ENCODE results near the gene ATP9A.
"Not testable (repeated sequence)": the region's sequence is repeated elsewhere in the genome, so short reads cannot be mapped to it uniquely, and the experiment has no call there.

ATP9A gene

DNA sequence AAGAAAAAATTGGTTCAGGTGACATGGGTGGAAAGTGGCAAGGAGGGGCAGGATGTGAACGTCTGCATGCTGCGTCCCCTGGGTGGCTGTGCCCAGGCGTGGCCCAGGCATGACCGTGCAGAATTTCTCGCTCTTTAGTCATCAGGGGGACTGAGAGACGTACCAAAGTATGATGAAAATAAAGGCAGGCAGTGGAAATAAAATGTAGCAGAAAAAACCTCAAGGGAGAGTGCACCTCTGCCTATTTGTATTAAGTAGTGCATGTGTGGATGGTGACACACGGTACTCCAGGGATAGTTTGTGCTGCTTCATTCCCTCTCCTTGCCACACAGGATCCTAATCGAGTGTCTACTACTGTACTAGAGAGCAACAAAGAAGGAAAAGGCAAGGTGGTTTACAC, 81.1 kb downstream of the ATP9A start:
- DNase-seq, result no peak

DNA sequence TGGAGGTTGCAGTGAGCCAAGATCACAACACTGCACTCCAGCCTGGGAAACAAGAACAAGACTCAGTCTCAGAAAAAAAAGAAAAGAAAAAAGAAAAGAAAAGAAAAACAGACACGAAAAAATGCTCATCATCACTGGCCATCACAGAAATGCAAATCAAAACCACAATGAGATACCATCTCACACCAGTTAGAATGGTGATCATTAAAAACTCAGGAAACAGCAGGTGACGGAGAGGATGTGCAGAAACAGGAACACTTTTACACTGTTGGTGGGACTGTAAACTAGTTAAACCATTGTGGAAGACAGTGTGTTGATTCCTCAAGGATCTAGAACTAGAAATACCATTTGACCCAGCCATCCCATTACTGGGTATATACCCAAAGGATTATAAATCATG, 82.7 kb downstream of the ATP9A start:
- not testable (repeated sequence) for DNase-seq

DNA sequence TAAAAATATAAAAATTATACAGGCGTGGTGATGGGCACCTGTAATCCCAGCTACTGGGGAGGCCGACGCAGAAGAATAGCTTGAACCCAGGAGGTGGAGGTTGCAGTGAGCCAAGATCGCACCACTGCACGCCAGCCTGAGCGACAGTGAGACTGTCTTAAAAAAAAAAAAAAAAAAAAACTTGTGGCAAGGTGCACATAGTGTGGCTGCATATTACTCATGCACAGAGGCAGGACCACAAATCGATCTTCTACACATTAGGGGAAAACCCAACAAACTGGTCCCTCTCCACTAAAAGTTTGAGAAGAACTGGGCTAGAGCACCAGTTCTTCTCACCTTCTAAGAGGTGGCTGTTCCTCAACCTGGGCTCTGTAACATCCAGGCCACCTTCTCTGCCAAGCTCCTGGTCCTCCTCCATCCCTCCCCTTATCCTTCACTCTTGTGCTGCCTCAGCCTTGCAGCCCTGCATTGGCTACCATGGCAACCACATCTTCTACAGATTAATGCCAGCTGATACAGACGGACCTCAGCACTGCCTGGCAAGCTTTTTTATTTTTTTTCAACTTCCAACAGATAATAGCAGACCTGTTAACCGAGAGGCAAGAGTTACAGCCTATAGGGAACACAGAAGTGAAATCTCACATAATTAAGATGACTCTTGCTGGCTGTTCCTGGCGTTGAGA, 88.0 kb downstream of the ATP9A start:
- no peak for DNase-seq

DNA sequence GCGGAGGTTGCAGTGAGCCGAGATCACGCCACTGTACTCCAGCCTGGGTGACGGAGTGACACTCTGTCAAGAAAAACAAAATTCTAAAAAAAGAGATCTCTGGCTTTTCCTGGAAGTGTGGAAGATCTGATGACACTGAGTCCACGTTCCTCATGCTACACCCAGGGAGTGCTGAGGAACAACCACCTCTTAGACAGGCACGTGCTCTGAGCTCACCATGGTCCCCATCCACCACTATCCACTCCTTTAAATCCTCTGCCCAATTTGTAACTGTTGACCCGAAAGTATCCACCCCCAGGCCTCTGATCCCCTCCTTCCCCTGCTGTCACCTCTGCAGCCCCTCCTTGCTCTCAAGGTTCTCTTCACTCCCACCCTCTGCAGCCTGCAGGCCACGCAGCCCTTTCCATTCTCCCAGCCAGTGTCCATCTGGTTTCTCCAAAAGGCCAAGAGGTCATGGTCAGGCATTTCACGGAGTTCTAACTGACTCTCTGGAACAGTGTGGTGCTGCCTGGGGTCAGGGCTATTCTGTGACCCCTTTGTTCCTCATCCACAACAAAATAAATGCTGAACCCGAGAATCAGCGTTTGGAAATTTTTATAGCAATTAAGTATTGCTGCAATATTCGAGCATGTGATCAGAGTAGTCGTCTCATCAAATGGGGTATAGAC, 88.8 kb downstream of the ATP9A start:
- DNase-seq, result no peak

DNA sequence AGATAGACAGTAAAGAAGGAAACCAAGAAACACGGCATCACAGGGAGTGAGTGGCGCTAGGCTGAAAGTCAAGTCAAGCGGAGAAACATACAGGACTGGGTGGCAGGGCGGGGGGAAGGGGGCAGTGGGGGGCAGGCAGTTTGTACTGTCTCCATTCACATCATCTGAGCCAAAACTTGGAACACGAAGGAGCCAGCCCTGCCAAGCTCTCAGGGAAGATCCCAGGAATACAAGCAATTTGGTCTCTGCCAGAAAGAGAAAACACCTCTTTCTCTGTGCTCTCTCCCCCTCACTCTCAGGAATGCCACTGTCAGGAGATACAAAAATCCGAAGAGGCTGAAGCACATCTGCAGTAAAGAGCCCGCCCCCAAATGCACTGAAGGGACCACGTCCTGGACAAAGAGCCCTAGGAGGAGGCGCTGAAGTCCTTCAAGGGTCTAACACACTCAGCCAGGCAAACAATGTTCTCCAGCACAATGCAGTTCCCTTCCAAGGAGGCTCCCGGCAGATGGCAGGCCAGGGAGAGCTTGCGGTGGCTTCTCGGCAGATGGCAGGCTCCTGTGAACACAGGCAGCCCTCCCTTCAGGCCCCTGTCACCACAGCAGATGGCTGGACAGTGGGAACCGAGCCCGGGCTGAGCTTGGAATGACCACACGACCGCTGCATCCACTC, 90.0 kb downstream of the ATP9A start:
- DNase-seq, result no peak

DNA sequence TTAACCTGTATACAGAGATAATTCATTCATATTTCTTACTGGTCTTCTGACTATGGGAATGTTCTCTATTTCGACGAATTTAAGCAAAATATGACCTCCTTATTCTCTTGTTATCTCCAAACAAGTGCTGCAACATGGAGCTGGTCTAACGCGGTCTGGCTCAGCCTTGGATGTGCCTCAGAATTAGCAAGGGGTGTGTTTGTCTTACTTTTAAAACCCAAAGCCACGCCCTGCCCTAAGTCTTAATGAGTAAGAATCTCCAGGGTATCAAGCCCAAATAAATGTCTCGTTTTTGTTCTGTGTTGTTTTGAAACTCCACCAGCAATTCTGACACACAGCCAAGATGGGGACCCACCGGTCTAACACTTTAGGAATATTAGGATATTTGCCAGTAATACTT, 99.2 kb downstream of the ATP9A start:
- no peak for DNase-seq

DNA sequence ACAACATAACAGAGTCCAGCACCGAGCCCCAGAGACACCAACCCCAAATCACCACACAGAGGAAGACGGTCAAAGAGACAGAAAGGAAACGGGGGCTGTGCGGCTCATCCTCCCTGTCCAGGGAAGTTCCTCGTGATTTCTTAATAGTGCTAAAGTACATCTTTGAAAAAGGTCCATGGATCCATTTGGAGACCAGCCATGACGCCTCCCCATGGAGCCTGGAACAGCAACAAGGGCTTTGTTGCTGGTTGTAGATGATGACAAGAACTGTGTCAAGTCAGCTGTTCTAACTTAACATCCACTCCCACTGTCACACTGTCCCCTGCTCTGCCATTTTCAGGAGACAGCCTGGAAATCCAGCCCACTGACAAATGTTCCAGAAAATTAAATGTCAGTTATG, 99.7 kb downstream of the ATP9A start:
- DNase-seq, result no peak

DNA sequence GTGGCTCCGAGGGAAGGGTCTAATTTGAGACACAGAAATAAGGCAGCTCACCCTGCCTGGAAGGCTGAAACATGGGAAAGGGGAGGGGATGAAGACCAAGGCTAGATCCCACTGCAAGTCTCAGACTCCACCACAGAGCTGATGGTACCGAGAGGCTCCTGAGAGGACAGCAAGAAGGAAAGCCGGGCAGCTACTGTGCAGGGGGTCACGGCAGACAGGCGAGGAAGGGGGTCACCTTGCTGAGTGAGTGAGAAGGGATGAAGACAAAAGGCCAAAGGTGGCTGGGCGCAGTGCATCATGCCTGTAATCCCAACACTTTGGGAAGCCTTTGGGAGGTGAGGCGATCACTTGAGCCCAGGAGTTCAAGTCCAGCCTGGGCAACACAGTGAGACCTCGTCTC, 100.7 kb downstream of the ATP9A start:
- no peak for DNase-seq

DNA sequence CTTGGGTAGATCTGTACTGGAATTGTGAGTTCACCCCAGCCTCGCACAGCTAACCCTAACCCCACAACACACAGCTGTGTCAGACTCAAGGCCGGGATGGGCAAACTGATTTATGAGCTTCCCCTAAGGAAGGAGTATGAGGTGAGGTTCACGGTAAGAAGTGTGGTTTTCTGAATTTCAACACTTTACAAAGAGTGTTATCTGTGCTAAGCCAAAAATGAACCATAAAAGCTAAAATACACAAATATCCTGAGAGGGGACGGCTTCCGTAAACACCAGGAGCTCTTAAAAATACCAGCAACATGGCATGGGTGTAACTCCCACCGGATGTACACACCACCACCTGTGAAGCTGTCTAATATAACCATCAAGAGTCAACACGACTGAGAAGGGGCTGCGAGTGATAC, 101.2 kb downstream of the ATP9A start:
- DNase-seq, result no peak

DNA sequence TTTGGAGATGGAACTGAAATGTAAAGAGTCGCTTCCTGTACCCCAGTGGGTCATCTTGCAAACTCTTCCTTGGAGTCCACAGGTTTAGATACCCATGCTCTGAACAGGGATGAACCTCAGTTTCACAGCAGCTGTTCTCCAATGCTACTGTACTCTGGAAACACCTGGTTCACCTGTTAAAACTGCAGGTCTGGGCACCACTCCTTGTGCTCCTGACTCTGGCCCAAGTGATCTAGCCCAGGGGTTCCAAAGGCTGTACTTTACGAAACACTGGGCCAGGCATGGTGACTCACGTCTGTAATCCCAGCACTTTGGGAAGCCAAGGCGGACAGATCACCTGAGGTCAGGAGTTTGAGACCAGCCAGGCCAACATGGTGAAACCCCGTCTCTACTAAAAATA, 102.1 kb downstream of the ATP9A start:
- no peak for DNase-seq

DNA sequence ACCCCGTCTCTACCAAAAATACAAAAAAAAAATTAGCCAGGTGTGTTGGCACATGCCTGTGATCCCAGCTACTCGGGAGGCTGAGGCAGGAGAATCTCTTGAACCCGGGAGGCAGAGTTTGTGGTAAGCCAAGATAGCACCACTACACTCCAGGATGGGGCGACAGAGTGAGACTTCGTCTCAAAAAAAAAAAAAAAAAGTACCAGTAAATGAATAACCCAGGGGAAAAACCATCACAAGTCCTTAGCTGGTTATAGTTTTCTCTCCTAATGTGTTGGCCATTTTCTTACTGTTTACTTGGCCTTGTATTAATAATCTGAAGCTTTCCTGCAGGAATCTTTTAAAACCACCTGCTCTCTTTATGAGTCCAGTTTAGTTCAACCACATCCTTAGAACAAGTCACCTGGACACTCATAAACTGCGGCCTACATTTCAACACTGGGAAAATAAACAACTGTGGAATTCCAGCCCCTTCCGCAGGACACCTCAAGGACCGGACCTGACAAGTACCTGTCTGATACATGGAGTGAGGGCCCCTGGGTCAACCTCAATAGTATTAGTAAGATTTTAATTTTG, 102.6 kb downstream of the ATP9A start:
- DNase-seq, result no peak

DNA sequence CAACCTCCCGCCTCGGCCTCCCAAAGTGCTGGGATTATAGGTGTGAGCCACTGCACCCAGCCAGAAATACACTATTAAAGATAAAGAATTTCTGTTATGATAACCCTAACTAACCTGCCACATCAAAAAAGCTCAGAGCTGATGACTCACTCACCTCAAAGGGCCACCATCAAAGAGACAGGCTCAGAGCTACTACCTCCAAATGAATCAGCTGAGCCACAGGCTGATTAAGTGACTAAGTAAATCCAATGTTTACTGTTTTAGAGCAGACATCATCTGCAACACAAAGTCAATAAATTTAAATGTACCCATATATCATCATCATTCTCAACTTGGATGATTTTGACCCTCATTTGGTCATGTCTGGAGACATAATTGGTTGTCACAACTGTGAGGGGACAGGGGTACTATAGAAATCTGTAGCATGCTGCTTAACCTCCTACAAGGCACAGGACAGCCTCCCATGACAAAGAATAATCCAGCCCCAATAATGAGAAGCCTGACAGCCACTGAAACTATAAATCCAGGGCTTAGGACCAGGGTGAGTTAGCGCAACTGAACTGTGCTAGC, 106.5 kb downstream of the ATP9A start:
- peak; percentile 14 for DNase-seq

DNA sequence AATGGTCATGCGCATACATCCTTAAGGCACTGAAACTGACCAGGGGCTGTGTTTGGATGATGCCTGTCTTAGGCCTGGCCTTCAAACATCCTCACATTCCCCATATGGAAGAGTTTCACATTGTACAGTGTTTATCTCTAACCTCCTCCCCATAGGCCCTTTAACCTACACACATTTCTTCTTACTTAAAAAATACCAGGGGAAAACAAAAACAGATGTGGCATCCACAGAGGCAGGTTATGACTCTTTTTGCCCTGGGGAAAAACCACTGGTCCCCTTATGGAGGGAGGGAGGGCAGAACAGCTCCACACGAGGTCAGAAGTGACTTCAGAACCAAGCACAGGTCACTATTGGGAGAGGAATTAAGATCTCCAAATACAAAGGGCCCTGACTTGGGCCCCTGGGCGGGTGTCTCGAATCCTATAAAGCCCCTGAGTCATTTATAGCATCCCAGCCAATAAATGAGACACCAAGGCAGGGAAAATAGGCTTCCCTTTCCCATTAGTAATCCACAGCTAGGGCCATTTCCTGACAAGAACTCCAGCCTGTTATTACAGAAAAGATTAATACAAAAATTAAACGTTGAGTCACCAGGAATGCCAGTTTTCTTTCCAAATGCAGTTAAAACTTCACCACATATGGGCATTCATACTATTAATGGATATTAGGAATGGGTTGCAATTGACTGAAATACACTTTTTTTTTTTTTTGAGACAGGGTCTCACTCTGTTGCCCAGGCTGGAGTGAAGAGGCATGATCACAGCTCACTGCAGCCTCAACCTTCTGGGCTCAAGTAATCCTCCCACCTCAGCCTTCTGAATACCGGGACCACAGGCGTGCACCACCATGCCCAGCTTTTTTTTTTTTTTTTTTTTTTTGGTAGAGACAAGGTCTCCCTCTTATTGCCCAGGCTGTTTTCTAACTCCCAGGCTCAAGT, 107.2 kb downstream of the ATP9A start:
- DNase-seq, result no peak

DNA sequence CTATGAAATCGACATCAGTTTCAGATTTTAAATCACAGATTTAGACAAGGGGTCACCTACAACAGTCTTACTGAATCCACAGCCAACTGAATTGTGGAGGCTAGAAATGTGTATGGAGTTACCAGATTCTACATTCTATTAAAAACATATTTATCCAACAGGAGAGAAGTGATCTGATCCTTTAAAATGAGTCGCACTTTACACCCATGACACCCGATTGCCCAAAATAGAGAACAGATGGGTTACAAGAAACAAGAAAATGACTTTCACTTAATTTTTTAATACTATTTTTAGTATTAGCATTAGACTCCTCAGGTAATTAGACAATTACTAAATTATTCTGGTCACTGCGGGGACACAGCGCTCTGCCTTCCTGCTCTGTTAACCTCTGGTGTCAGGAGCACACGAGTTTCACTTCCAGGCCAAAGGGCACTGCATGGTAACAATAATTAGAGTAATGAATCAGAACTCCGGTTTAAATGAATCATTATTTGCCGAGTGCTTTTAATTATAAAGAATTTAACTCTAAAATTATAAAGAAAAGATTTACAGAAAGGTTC, 108.6 kb downstream of the ATP9A start:
- no peak for DNase-seq

DNA sequence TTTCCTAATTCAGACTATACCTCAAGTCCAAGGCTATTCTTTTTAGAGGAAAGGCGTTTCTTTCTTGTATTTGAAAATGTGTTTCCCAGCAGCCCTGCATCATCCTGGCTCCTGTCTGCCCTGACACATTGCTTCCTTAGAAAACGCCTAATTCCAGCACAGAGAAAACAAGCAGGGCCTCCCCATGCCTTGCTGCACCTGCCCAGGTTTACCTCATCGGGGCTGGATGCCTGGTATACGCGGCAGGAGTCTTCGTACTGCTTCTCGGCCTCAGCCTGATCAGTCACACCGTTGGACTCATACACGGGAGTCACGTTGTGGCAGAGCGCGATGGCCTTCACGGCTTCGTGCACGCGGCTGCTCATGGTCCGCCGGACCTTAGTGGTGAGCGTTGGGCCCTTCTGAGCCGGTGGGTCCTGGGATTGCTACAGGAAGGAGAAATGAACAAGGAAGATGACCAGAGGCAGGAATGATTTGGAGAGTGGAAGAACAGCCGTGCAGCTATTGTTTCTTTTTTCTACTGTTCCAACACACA, 111.4 kb downstream of the ATP9A start:
- DNase-seq, result no peak

DNA sequence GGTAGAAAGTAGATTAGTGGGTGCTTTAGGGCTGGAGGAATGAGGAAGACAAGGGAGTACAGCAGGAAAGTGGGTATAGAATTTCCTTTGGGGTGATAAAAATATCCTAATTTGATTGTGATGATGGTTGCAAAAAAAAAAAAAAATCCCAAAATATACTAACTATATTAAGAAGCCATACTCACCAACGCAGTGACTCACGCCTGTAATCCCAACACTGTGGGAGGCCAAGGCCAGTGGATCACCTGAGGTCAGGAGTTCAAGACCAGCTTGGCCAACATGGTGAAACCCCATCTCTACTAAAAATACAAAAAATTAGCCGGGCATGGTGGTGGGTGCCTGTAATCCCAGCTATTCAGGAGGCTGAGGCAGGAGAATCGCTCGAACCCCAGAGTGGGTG, 112.1 kb downstream of the ATP9A start:
- DNase-seq, result not testable (repeated sequence)

DNA sequence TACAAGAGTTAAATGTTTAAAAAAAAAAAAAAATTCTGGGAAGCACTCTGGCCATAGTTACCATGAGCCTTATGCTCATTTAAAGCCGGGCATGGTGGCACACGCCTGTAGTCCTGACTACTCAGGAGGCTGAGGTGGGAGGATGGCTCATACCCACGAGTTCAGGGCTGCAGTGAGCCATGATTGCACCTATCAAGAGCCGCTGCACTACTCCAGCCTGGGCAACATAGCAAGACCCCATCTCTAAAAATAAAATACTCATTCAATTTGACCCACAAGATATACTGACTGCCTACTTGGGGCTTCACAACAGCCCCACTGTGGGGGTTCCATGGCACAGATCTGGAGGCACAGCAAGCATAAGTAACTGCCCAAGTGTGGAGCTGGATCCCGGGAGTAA, 113.7 kb downstream of the ATP9A start:
- no peak for DNase-seq

DNA sequence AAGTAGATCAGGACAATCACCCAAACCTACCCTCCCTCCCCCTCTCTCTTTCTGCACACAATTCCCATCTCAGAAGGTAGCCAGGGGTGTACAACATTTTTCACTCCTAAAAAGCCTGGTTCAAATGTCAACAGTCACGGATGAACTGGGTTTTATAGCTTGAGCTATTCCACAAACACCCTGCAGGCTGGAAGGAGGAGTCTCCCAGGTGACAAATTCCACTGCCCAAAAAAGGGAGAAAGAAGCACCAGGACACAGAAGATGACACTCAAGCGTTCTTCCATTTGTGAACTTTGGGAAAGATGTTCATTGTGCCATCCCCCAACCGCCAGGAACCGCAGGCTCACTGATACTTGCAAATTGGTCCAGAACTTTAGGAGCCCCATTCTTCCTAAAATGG, 114.1 kb downstream of the ATP9A start:
- no peak for DNase-seq

DNA sequence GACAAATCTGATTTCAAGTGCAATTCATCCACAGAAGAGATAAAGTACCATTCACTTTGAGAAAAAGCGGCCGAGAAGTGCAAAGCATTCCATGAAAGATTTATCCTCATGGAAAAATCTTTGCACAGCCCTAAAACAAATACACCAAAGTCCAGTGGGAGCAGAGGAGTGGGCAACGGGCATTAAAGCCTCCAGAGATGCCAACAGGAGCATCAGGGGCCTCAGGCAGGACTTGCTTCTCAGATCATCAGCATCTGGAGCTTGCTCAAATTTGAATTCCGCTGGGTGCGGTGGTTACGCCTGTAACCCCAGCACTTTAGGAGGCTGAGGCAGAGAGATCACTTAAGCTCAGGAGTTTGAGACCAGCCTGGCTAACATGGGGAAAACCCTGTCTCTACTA, 115.0 kb downstream of the ATP9A start:
- no peak for DNase-seq

DNA sequence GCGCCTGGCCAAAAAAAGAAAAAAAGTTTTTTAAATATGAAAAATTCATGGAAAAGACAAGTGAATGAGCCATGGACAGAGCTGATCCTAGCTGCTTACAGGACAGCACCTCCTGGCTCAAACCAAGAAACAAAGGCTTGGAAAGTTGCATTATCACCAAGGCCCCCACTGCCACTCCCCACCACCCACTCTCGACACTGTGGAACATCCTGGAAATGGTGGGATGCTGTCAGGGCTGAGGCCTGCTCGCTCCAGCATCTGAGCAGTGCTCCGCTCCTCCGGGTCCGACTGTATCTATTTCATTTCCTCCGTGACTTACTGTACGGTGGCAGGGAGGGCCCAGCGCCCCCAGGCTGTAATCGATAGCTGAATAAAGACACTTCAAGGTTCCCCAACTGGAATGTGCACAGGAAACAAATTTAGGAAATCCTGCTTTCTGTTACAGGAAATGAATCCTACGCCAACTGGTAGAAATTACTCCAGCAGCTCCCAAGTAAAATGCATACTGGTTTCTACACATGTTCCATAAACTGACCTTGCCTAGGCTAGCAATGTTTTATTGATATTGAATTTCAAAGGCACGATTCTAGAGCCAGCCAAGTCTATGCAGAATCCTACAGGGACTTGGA, 116.2 kb downstream of the ATP9A start:
- DNase-seq, result no peak

DNA sequence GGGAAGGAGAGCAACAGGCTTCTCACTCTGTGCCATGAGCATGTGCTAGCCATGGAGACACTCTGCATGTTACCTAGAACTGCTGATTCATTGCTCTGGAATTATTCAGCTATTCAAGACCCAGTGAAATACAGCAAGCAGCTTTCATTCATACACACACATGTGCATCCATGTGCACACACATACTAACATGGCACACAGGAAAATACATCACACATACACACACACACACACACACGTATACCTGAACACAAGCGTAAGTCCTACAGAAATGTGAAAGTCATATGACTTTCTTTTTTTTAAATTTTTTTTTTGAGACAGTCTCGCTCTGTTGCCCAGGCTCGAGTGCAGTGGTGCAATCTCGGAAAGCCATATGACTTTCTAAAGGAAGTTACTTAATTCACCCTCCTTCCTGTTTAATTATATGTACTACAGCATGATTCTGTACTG, 117.5 kb downstream of the ATP9A start:
- DNase-seq, result no peak

All from stimulated activated CD4-positive, alpha-beta T cell treated with anti-CD3 and anti-CD28 coated beads, Interleukin-12 subunit alpha, Interleukin-12 subunit beta, amount 100 ng/mL, for 4 hours (primary cell).